Breast epithelium (tissue), 4 donors: ENCODE measurements around the gene CDH4. TPM values are rescaled to one million over a fixed set of nuclear protein-coding genes. Genes with fewer than 3 reads are reported as not detected.

ENCODE experiments used
- DNase-seq, 2 donors: peaks; one replicate each; pipeline ENCODE4 v3.0.0-alpha.2; 2019; ENCODE audit warnings: low spot score in 2 of 2
- H3K27ac ChIP-seq, 2 donors: fragments of 200-600 bp; sonication (generic) in 1 of 2; one replicate each; pipeline ENCODE4 v1.5.1; 2016 to 2019; ENCODE audit warnings: mild to moderate bottlenecking in 1 of 2
- H3K27me3 ChIP-seq, 2 donors: fragments of 200-600 bp; sonication (generic) in 1 of 2; one replicate each; pipeline versions ENCODE4 v1.5.1 to v1.6.0; 2017 to 2019; ENCODE audit warnings: control low read depth in 1 of 2, mild to moderate bottlenecking in 1 of 2
- H3K36me3 ChIP-seq: fragments of 200-600 bp; one replicate; pipeline ENCODE4 v1.5.1; 2019
- H3K4me1 ChIP-seq, 2 donors: fragments of 200-600 bp; sonication (generic); one replicate each; pipeline ENCODE4 v1.5.1; 2016 to 2019; ENCODE audit warnings: control low read depth in 1 of 2
- H3K4me3 ChIP-seq, 3 donors: fragments of 200-600 bp; sonication (generic); 1 replicate in 2 of 3; 2 replicates in 1 of 3; pipeline ENCODE4 v1.5.1; 2016 to 2019; ENCODE audit warnings: mild to moderate bottlenecking in 3 of 3, moderate library complexity in 2 of 3
- H3K9me3 ChIP-seq, 2 donors: fragments of 200-600 bp; sonication (generic) in 1 of 2; one replicate each; pipeline ENCODE4 v1.5.1; 2016 to 2019; ENCODE audit warnings: control low read depth in 1 of 2
- CTCF ChIP-seq, 3 donors: fragments of 450-650 bp; IDR thresholded peaks; one replicate each; pipeline ENCODE4 v1.5.1; 2016 to 2017; ENCODE audit warnings: antibody characterized with exemption in 3 of 3, mild to moderate bottlenecking in 3 of 3, moderate library complexity in 3 of 3
- POLR2A ChIP-seq: fragments of 450-650 bp; IDR thresholded peaks from one replicate; pipeline ENCODE4 v1.6.1; 2016; ENCODE audit warnings: antibody characterized with exemption, mild to moderate bottlenecking, moderate library complexity
- POLR2AphosphoS5 ChIP-seq, 3 donors: sonication (generic); formaldehyde crosslinking; IDR thresholded peaks; one replicate each; pipeline ENCODE4 v1.6.1; 2017; ENCODE audit warnings: antibody characterized with exemption in 3 of 3
- intact Hi-C: fragments of 100-400 bp; cut with DNase I; formaldehyde crosslinking; loops from one replicate; pipeline ENCODE4 v1.15.1; 2023; ENCODE audit warnings: low total_unique reads
- total RNA-seq, 3 donors: library from RNA; depleted of rRNA; stranded (reverse); fragments of >200 nt; gene quantifications; one replicate each; pipeline ENCODE4 v1.1.0, GENCODE V29; 2016

Gene CDH4
- total RNA-seq, 3 donors from 2014 or later: under 0.01 TPM; not detected in 2

GRCh38 chr20:61366914-61367313 lies 114.9 kb downstream of the CDH4 start:
- no peak for DNase-seq
- Histone ChIP-seq H3K36me3 (no peaks in the 10 kb centered on the region), H3K9me3 (no peaks in the 10 kb centered on the region), H3K27me3 (peaks cover 0 to 4% of the 10 kb centered on the region in 2 donors), H3K4me3 (no peak overlapping the region), H3K27ac (no peak overlapping the region), H3K4me1 (no peaks in the 10 kb centered on the region)
- intact Hi-C loops: no loop called here
- TF ChIP-seq POLR2AphosphoS5 (IDR thresholded peaks at IDR 0.05) (no peak), POLR2A (no peak), CTCF (IDR thresholded peaks at IDR 0.05) (no peak)

- no peak overlapping the region for H3K4me3 ChIP-seq
- no peaks in the 10 kb centered on the region for H3K36me3 ChIP-seq
- peaks cover 0 to 9% of the 10 kb centered on the region in 2 donors for H3K27me3 ChIP-seq
- no peak for DNase-seq
- H3K4me1 ChIP-seq: no peaks in the 10 kb centered on the region
- intact Hi-C loops: no loop called here
- H3K9me3 ChIP-seq: no peaks in the 10 kb centered on the region
- TF ChIP-seq POLR2A (no peak), POLR2AphosphoS5 (IDR thresholded peaks at IDR 0.05) (no peak), CTCF (IDR thresholded peaks at IDR 0.05) (no peak)
- H3K27ac ChIP-seq: no peak overlapping the region
Measured at GRCh38 chr20:61369731-61370520, 117.9 kb downstream of the CDH4 start.

- intact Hi-C loops: no loop called here
- no peak for DNase-seq
Measured at GRCh38 chr20:61370841-61371303, 118.8 kb downstream of the CDH4 start.

GRCh38 chr20:61371501-61372136 lies 119.6 kb downstream of the CDH4 start:
- DNase-seq: no peak
- intact Hi-C loops: no loop called here
- TF ChIP-seq CTCF (IDR thresholded peaks at IDR 0.05): no peak
- no peak for TF ChIP-seq POLR2AphosphoS5 (IDR thresholded peaks at IDR 0.05)
- TF ChIP-seq POLR2A: no peak

More at GRCh38 chr20:61370841-61371303, 118.8 kb downstream of the CDH4 start:
- no peak overlapping the region for H3K27ac ChIP-seq
- H3K4me1 ChIP-seq: no peaks in the 10 kb centered on the region
- no peaks in the 10 kb centered on the region for H3K36me3 ChIP-seq
- peaks cover 0 to 9% of the 10 kb centered on the region in 2 donors for H3K27me3 ChIP-seq
- no peaks in the 10 kb centered on the region for H3K9me3 ChIP-seq
- TF ChIP-seq CTCF (IDR thresholded peaks at IDR 0.05) (no peak), POLR2AphosphoS5 (IDR thresholded peaks at IDR 0.05) (no peak), POLR2A (no peak)
- no peak overlapping the region for H3K4me3 ChIP-seq

More at GRCh38 chr20:61371501-61372136, 119.6 kb downstream of the CDH4 start:
- Histone ChIP-seq H3K36me3 (no peaks in the 10 kb centered on the region), H3K27me3 (peaks cover 0 to 9% of the 10 kb centered on the region in 2 donors), H3K4me1 (no peaks in the 10 kb centered on the region), H3K27ac (no peak overlapping the region), H3K9me3 (no peaks in the 10 kb centered on the region), H3K4me3 (no peak overlapping the region)
